Colonic mucosa (tissue), 4 donors: ENCODE data around the gene SMIM35. TPM values are rescaled to one million over a fixed set of nuclear protein-coding genes. Genes with fewer than 3 reads are reported as not detected.

Experiments used
- DNase-seq: peaks from one replicate; pipeline ENCODE4 v3.0.0-alpha.2; 2020
- H3K27ac ChIP-seq: fragments of 200-600 bp; one replicate; pipeline ENCODE4 v1.8.0; 2021
- H3K27me3 ChIP-seq: fragments of 200-600 bp; one replicate; pipeline ENCODE4 v1.8.0; 2021
- H3K36me3 ChIP-seq: fragments of 200-600 bp; one replicate; pipeline ENCODE4 v1.8.0; 2021
- H3K4me1 ChIP-seq: fragments of 200-600 bp; one replicate; pipeline ENCODE4 v1.8.0; 2021; ENCODE audit warnings: mild to moderate bottlenecking
- H3K4me3 ChIP-seq: fragments of 200-600 bp; one replicate; pipeline ENCODE4 v1.8.0; 2021
- H3K9ac ChIP-seq, 2 donors: one replicate each; pipeline ENCODE4 v1.7.0; 2013; ENCODE audit warnings: control low read depth in 2 of 2, low read depth in 2 of 2, low read length in 2 of 2
- H3K9me3 ChIP-seq: fragments of 200-600 bp; one replicate; pipeline ENCODE4 v1.8.0; 2021
- CTCF ChIP-seq: fragments of 200-600 bp; IDR thresholded peaks from one replicate; pipeline ENCODE4 v1.8.0; 2022; ENCODE audit warnings: antibody characterized with exemption, mild to moderate bottlenecking
- intact Hi-C: fragments of 100-400 bp; cut with DNase I; formaldehyde crosslinking; loops from one replicate; pipeline ENCODE4 v1.14.1; 2022
- total RNA-seq, 2 donors: library from RNA; stranded (reverse); fragmentation: NEBNext Ultra II Directional in 1 of 2; extraction: Animal tissue kit (Norgen Biotek cat#: 25700) in 1 of 2; gene quantifications; one replicate each; pipeline ENCODE4 v1.2.1, GENCODE V29; 2021
- donor health status: healthy.
- donor health status: DM: no; HTN: no; CAD: no.
- donor health status: DM: no; HTN: no; CAD: no.

The SMIM35 gene
- total RNA-seq, 2 donors from 2014 or later, result not detected

GRCh38 chr11:117973503-117973860 is 113.3 kb downstream of the SMIM35 start:
- no peak for DNase-seq
- intact Hi-C loops, result no loop called here
- peaks cover 19% of the 10 kb centered on the region for H3K4me1 ChIP-seq
- no peak overlapping the region for H3K9ac ChIP-seq
- peak overlapping the region; percentile 58 for H3K27ac ChIP-seq
- H3K36me3 ChIP-seq, result no peaks in the 10 kb centered on the region
- H3K27me3 ChIP-seq, result no peaks in the 10 kb centered on the region
- no peaks in the 10 kb centered on the region for H3K9me3 ChIP-seq
- no peak for TF ChIP-seq CTCF
- H3K4me3 ChIP-seq, result no peak overlapping the region

- intact Hi-C loops, result no loop called here
Observed at GRCh38 chr11:117972629-117973502, 113.9 kb downstream of the SMIM35 start.

GRCh38 chr11:117972044-117972443 is 114.7 kb downstream of the SMIM35 start:
- no peaks in the 10 kb centered on the region for H3K36me3 ChIP-seq
- no peak overlapping the region for H3K27ac ChIP-seq
- peaks cover 19% of the 10 kb centered on the region for H3K4me1 ChIP-seq
- intact Hi-C loops, result no loop called here
- H3K4me3 ChIP-seq, result no peak overlapping the region
- no peak for TF ChIP-seq CTCF
- DNase-seq, result no peak
- no peaks in the 10 kb centered on the region for H3K9me3 ChIP-seq
- H3K27me3 ChIP-seq, result no peaks in the 10 kb centered on the region
- no peak overlapping the region for H3K9ac ChIP-seq

More at GRCh38 chr11:117972629-117973502, 113.9 kb downstream of the SMIM35 start:
- Histone ChIP-seq H3K4me3 (no peak overlapping the region), H3K27ac (peak overlapping the region; percentile 58), H3K36me3 (no peaks in the 10 kb centered on the region), H3K9ac (no peak overlapping the region), H3K4me1 (peaks cover 19% of the 10 kb centered on the region), H3K9me3 (no peaks in the 10 kb centered on the region), H3K27me3 (no peaks in the 10 kb centered on the region)
- no peak for TF ChIP-seq CTCF
- DNase-seq, result peak; percentile 53

- no peak for TF ChIP-seq CTCF
- Histone ChIP-seq H3K36me3 (no peaks in the 10 kb centered on the region), H3K9me3 (no peaks in the 10 kb centered on the region), H3K27me3 (no peaks in the 10 kb centered on the region), H3K4me3 (no peak overlapping the region), H3K4me1 (peaks cover 19% of the 10 kb centered on the region), H3K27ac (peak overlapping the region; percentile 22), H3K9ac (no peak overlapping the region)
- peak; percentile 62 for DNase-seq
- intact Hi-C loops, result no loop called here
Observed at GRCh38 chr11:117970400-117971024, 116.3 kb downstream of the SMIM35 start.

- DNase-seq, result no peak
- Histone ChIP-seq H3K9ac (no peak overlapping the region), H3K36me3 (no peaks in the 10 kb centered on the region), H3K27me3 (no peaks in the 10 kb centered on the region), H3K27ac (no peak overlapping the region), H3K9me3 (no peaks in the 10 kb centered on the region), H3K4me3 (no peak overlapping the region), H3K4me1 (peaks cover 19% of the 10 kb centered on the region)
- intact Hi-C loops, result no loop called here
- TF ChIP-seq CTCF, result no peak
Observed at GRCh38 chr11:117969160-117969991, 117.4 kb downstream of the SMIM35 start.
